ENCODE measurements around the gene ME3.

The ME3 gene

GRCh38 chr11:86592659-86593451, 79.6 kb downstream of the ME3 start:
- no peak overlapping the region for H3K9ac ChIP-seq (ENCODE audit: low read length)
- H3K4me1 ChIP-seq (ENCODE audit: control insufficient read depth, low read depth, low read length), result peaks cover 37% of the 10 kb centered on the region
- H3K9me3 ChIP-seq (ENCODE audit: control insufficient read depth, low read depth, low read length), result peaks cover 5% of the 10 kb centered on the region
- H3K4me3 ChIP-seq (ENCODE audit: low read length), result no peak overlapping the region
- H3K27me3 ChIP-seq (ENCODE audit: control insufficient read depth, insufficient read depth, low read length), result no peaks in the 10 kb centered on the region
- no peak overlapping the region for H3K27ac ChIP-seq (ENCODE audit: low read length)
- H3K36me3 ChIP-seq (ENCODE audit: control insufficient read depth, low read depth, low read length), result no peaks in the 10 kb centered on the region

- no peak overlapping the region for H3K27ac ChIP-seq (ENCODE audit: low read length)
These were observed 80.3 kb downstream of the ME3 start for GRCh38 chr11:86592047-86592591.

GRCh38 chr11:86591631-86592030, 80.8 kb downstream of the ME3 start:
- Histone ChIP-seq H3K9ac (ENCODE audit: low read length) (no peak overlapping the region), H3K27me3 (ENCODE audit: control insufficient read depth, insufficient read depth, low read length) (no peaks in the 10 kb centered on the region), H3K4me3 (ENCODE audit: low read length) (no peak overlapping the region), H3K9me3 (ENCODE audit: control insufficient read depth, low read depth, low read length) (no peaks in the 10 kb centered on the region), H3K4me1 (ENCODE audit: control insufficient read depth, low read depth, low read length) (peaks cover 37% of the 10 kb centered on the region), H3K36me3 (ENCODE audit: control insufficient read depth, low read depth, low read length) (no peaks in the 10 kb centered on the region), H3K27ac (ENCODE audit: low read length) (no peak overlapping the region)

More at GRCh38 chr11:86592047-86592591, 80.3 kb downstream of the ME3 start:
- Histone ChIP-seq H3K9ac (ENCODE audit: low read length) (no peak overlapping the region), H3K9me3 (ENCODE audit: control insufficient read depth, low read depth, low read length) (no peaks in the 10 kb centered on the region), H3K36me3 (ENCODE audit: control insufficient read depth, low read depth, low read length) (no peaks in the 10 kb centered on the region), H3K4me3 (ENCODE audit: low read length) (no peak overlapping the region), H3K27me3 (ENCODE audit: control insufficient read depth, insufficient read depth, low read length) (no peaks in the 10 kb centered on the region), H3K4me1 (ENCODE audit: control insufficient read depth, low read depth, low read length) (peaks cover 37% of the 10 kb centered on the region)

GRCh38 chr11:86589856-86590589, 82.4 kb downstream of the ME3 start:
- H3K9ac ChIP-seq (ENCODE audit: low read length), result no peak overlapping the region
- H3K27ac ChIP-seq (ENCODE audit: low read length), result no peak overlapping the region
- H3K4me1 ChIP-seq (ENCODE audit: control insufficient read depth, low read depth, low read length), result peaks cover 37% of the 10 kb centered on the region
- H3K4me3 ChIP-seq (ENCODE audit: low read length), result no peak overlapping the region
- H3K36me3 ChIP-seq (ENCODE audit: control insufficient read depth, low read depth, low read length), result no peaks in the 10 kb centered on the region
- no peaks in the 10 kb centered on the region for H3K27me3 ChIP-seq (ENCODE audit: control insufficient read depth, insufficient read depth, low read length)
- H3K9me3 ChIP-seq (ENCODE audit: control insufficient read depth, low read depth, low read length), result no peaks in the 10 kb centered on the region

- no peaks in the 10 kb centered on the region for H3K9me3 ChIP-seq (ENCODE audit: control insufficient read depth, low read depth, low read length)
- H3K9ac ChIP-seq (ENCODE audit: low read length), result no peak overlapping the region
- no peaks in the 10 kb centered on the region for H3K27me3 ChIP-seq (ENCODE audit: control insufficient read depth, insufficient read depth, low read length)
- H3K36me3 ChIP-seq (ENCODE audit: control insufficient read depth, low read depth, low read length), result no peaks in the 10 kb centered on the region
- H3K4me3 ChIP-seq (ENCODE audit: low read length), result no peak overlapping the region
- no peak overlapping the region for H3K27ac ChIP-seq (ENCODE audit: low read length)
- H3K4me1 ChIP-seq (ENCODE audit: control insufficient read depth, low read depth, low read length), result peaks cover 37% of the 10 kb centered on the region
These were observed 83.2 kb downstream of the ME3 start for GRCh38 chr11:86589204-86589603.

GRCh38 chr11:86588566-86589090, 83.8 kb downstream of the ME3 start:
- Histone ChIP-seq H3K27ac (ENCODE audit: low read length) (peak overlapping the region; percentile 17), H3K27me3 (ENCODE audit: control insufficient read depth, insufficient read depth, low read length) (no peaks in the 10 kb centered on the region), H3K9ac (ENCODE audit: low read length) (no peak overlapping the region)

GRCh38 chr11:86587264-86588193, 84.9 kb downstream of the ME3 start:
- Histone ChIP-seq H3K9me3 (ENCODE audit: control insufficient read depth, low read depth, low read length) (no peaks in the 10 kb centered on the region), H3K27me3 (ENCODE audit: control insufficient read depth, insufficient read depth, low read length) (no peaks in the 10 kb centered on the region), H3K4me1 (ENCODE audit: control insufficient read depth, low read depth, low read length) (peaks cover 28% of the 10 kb centered on the region), H3K36me3 (ENCODE audit: control insufficient read depth, low read depth, low read length) (no peaks in the 10 kb centered on the region), H3K4me3 (ENCODE audit: low read length) (no peak overlapping the region), H3K9ac (ENCODE audit: low read length) (no peak overlapping the region), H3K27ac (ENCODE audit: low read length) (no peak overlapping the region)

More at GRCh38 chr11:86588566-86589090, 83.8 kb downstream of the ME3 start:
- Histone ChIP-seq H3K9me3 (ENCODE audit: control insufficient read depth, low read depth, low read length) (no peaks in the 10 kb centered on the region), H3K4me3 (ENCODE audit: low read length) (no peak overlapping the region), H3K36me3 (ENCODE audit: control insufficient read depth, low read depth, low read length) (no peaks in the 10 kb centered on the region), H3K4me1 (ENCODE audit: control insufficient read depth, low read depth, low read length) (peaks cover 37% of the 10 kb centered on the region)

GRCh38 chr11:86586307-86586706, 86.1 kb downstream of the ME3 start:
- H3K27me3 ChIP-seq (ENCODE audit: control insufficient read depth, insufficient read depth, low read length), result no peaks in the 10 kb centered on the region
- H3K4me1 ChIP-seq (ENCODE audit: control insufficient read depth, low read depth, low read length), result peaks cover 21% of the 10 kb centered on the region
- no peak overlapping the region for H3K27ac ChIP-seq (ENCODE audit: low read length)
- no peak overlapping the region for H3K9ac ChIP-seq (ENCODE audit: low read length)
- H3K9me3 ChIP-seq (ENCODE audit: control insufficient read depth, low read depth, low read length), result no peaks in the 10 kb centered on the region
- no peak overlapping the region for H3K4me3 ChIP-seq (ENCODE audit: low read length)
- no peaks in the 10 kb centered on the region for H3K36me3 ChIP-seq (ENCODE audit: control insufficient read depth, low read depth, low read length)

- H3K4me3 ChIP-seq (ENCODE audit: low read length), result no peak overlapping the region
- no peaks in the 10 kb centered on the region for H3K27me3 ChIP-seq (ENCODE audit: control insufficient read depth, insufficient read depth, low read length)
- H3K9ac ChIP-seq (ENCODE audit: low read length), result no peak overlapping the region
These were observed 89.5 kb downstream of the ME3 start for GRCh38 chr11:86582898-86583297.

GRCh38 chr11:86580535-86580934, 91.9 kb downstream of the ME3 start:
- Histone ChIP-seq H3K27ac (ENCODE audit: low read length) (no peak overlapping the region), H3K4me1 (ENCODE audit: control insufficient read depth, low read depth, low read length) (no peaks in the 10 kb centered on the region), H3K27me3 (ENCODE audit: control insufficient read depth, insufficient read depth, low read length) (no peaks in the 10 kb centered on the region), H3K36me3 (ENCODE audit: control insufficient read depth, low read depth, low read length) (no peaks in the 10 kb centered on the region), H3K4me3 (ENCODE audit: low read length) (no peak overlapping the region), H3K9me3 (ENCODE audit: control insufficient read depth, low read depth, low read length) (no peaks in the 10 kb centered on the region), H3K9ac (ENCODE audit: low read length) (no peak overlapping the region)

More at GRCh38 chr11:86582898-86583297, 89.5 kb downstream of the ME3 start:
- H3K36me3 ChIP-seq (ENCODE audit: control insufficient read depth, low read depth, low read length), result no peaks in the 10 kb centered on the region
- no peaks in the 10 kb centered on the region for H3K9me3 ChIP-seq (ENCODE audit: control insufficient read depth, low read depth, low read length)
- no peak overlapping the region for H3K27ac ChIP-seq (ENCODE audit: low read length)
- no peaks in the 10 kb centered on the region for H3K4me1 ChIP-seq (ENCODE audit: control insufficient read depth, low read depth, low read length)

- Histone ChIP-seq H3K4me1 (ENCODE audit: control insufficient read depth, low read depth, low read length) (no peaks in the 10 kb centered on the region), H3K9me3 (ENCODE audit: control insufficient read depth, low read depth, low read length) (no peaks in the 10 kb centered on the region), H3K27ac (ENCODE audit: low read length) (no peak overlapping the region), H3K4me3 (ENCODE audit: low read length) (no peak overlapping the region), H3K36me3 (ENCODE audit: control insufficient read depth, low read depth, low read length) (no peaks in the 10 kb centered on the region), H3K27me3 (ENCODE audit: control insufficient read depth, insufficient read depth, low read length) (no peaks in the 10 kb centered on the region), H3K9ac (ENCODE audit: low read length) (no peak overlapping the region)
These were observed 93.0 kb downstream of the ME3 start for GRCh38 chr11:86579406-86579731.

Measured in iPS-18a (cell line).